ENCODE results near the gene ARL14EPL.
"Not testable (repeated sequence)": the region's sequence is repeated elsewhere in the genome, so short reads cannot be mapped to it uniquely, and the experiment has no call there.

DNA sequence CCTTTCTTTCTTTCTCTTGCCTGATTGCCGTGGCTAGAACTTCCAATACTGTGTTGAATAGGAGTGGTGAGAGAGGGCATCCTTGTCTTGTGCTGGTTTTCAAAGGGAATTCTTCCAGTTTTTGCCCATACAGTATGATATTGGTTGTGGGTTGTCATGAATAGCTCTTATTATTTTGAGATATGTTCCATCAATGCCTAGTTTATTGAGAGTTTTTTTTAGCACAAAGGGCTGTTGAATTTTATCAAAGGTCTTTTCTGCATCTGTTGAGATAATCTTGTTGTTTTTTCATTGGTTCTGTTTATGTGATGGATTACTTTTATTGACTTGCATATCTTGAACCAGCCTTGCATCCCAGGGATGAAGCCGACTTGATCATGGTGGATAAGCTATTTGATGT, 72.7 kb downstream of the ARL14EPL start:
- TF ChIP-seq, protein P1, sequence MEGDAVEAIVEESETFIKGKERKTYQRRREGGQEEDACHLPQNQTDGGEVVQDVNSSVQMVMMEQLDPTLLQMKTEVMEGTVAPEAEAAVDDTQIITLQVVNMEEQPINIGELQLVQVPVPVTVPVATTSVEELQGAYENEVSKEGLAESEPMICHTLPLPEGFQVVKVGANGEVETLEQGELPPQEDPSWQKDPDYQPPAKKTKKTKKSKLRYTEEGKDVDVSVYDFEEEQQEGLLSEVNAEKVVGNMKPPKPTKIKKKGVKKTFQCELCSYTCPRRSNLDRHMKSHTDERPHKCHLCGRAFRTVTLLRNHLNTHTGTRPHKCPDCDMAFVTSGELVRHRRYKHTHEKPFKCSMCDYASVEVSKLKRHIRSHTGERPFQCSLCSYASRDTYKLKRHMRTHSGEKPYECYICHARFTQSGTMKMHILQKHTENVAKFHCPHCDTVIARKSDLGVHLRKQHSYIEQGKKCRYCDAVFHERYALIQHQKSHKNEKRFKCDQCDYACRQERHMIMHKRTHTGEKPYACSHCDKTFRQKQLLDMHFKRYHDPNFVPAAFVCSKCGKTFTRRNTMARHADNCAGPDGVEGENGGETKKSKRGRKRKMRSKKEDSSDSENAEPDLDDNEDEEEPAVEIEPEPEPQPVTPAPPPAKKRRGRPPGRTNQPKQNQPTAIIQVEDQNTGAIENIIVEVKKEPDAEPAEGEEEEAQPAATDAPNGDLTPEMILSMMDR (conservative IDR thresholded peaks at IDR 0.05; ENCODE audit: low read depth, low read length) = not testable (repeated sequence)
- TF ChIP-seq EZH2 (IDR thresholded peaks at IDR 0.05; ENCODE audit: borderline replicate concordance, low read depth, low read length, poor library complexity, severe bottlenecking) = not testable (repeated sequence)

Data from A673 (cell line).